Uterus (tissue), 2 donors: ENCODE measurements around the gene ILDR2.

Experiments used
- POLR2A ChIP-seq, 2 donors: fragments of 450-650 bp; IDR thresholded peaks; one replicate each; pipeline ENCODE4 v1.6.1; 2016; ENCODE audit warnings: antibody characterized with exemption in 2 of 2, mild to moderate bottlenecking in 1 of 2, moderate library complexity in 1 of 2
- TF ChIP-seq, protein P1 (sequence below), 4 experiments: fragments of 200-600 bp in 2 of 4; fragments of 450-650 bp in 2 of 4; sonication (generic) in 2 of 4; IDR thresholded peaks; one replicate each; pipeline ENCODE4 v1.5.1; 2016 to 2019; ENCODE audit warnings: antibody characterized with exemption in 4 of 4, mild to moderate bottlenecking in 2 of 4, moderate library complexity in 1 of 4

GRCh38 chr1:166875302-166875733 lies 100.0 kb downstream of the ILDR2 start:
- no peak for TF ChIP-seq POLR2A (IDR thresholded peaks at IDR 0.05)
- TF ChIP-seq, protein P1, sequence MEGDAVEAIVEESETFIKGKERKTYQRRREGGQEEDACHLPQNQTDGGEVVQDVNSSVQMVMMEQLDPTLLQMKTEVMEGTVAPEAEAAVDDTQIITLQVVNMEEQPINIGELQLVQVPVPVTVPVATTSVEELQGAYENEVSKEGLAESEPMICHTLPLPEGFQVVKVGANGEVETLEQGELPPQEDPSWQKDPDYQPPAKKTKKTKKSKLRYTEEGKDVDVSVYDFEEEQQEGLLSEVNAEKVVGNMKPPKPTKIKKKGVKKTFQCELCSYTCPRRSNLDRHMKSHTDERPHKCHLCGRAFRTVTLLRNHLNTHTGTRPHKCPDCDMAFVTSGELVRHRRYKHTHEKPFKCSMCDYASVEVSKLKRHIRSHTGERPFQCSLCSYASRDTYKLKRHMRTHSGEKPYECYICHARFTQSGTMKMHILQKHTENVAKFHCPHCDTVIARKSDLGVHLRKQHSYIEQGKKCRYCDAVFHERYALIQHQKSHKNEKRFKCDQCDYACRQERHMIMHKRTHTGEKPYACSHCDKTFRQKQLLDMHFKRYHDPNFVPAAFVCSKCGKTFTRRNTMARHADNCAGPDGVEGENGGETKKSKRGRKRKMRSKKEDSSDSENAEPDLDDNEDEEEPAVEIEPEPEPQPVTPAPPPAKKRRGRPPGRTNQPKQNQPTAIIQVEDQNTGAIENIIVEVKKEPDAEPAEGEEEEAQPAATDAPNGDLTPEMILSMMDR (IDR thresholded peaks at IDR 0.05): no peak
